Stimulated activated CD8-positive, alpha-beta memory T cell treated with anti-CD3 and anti-CD28 coated beads, Interleukin-7, amount 100 ng/mL, for 4 hours (primary cell): ENCODE results near the gene MEGF9.
"Not testable (repeated sequence)": the region's sequence is repeated elsewhere in the genome, so short reads cannot be mapped to it uniquely, and the experiment has no call there.

ENCODE experiments used
- DNase-seq, 2 donors: peaks; one replicate each; pipeline ENCODE4 v3.0.0-alpha.2; 2020; ENCODE audit warnings: low read depth in 2 of 2

MEGF9 gene

GRCh38 chr9:120714088-120714845 is at the start of gene MEGF9:
Gene MEGF9 (minus strand): TSS chr9:120714470. CDS start chr9:120714358, 112 bp downstream.
- DNase-seq, result peak; percentile 94 to 96

GRCh38 chr9:120761006-120761405 is 46.7 kb upstream of the MEGF9 start:
- no peak for DNase-seq

GRCh38 chr9:120759755-120760400 is 45.6 kb upstream of the MEGF9 start:
- no peak for DNase-seq

- DNase-seq, result no peak
These were observed 44.3 kb upstream of the MEGF9 start for GRCh38 chr9:120758544-120758943.

- DNase-seq, result no peak
These were observed 43.0 kb upstream of the MEGF9 start for GRCh38 chr9:120757026-120757913.

- DNase-seq, result no peak
These were observed 42.3 kb upstream of the MEGF9 start for GRCh38 chr9:120756531-120756930.

GRCh38 chr9:120755810-120756434 is 41.7 kb upstream of the MEGF9 start:
- DNase-seq, result peak; percentile 17 to 37

- DNase-seq, result no peak
These were observed 40.8 kb upstream of the MEGF9 start for GRCh38 chr9:120755044-120755443.

GRCh38 chr9:120750421-120750820 is 36.2 kb upstream of the MEGF9 start:
- no peak for DNase-seq

- not testable (repeated sequence) for DNase-seq
These were observed 32.1 kb upstream of the MEGF9 start for GRCh38 chr9:120746366-120746765.

GRCh38 chr9:120745278-120745677 is 31.0 kb upstream of the MEGF9 start:
- no peak for DNase-seq

GRCh38 chr9:120742951-120743416 is 28.7 kb upstream of the MEGF9 start:
- DNase-seq, result no peak

GRCh38 chr9:120741701-120742100 is 27.4 kb upstream of the MEGF9 start:
- DNase-seq, result no peak

GRCh38 chr9:120741191-120741590 is 26.9 kb upstream of the MEGF9 start:
- no peak for DNase-seq

GRCh38 chr9:120740132-120740531 is 25.9 kb upstream of the MEGF9 start:
- DNase-seq, result no peak

- DNase-seq, result no peak
These were observed 23.3 kb upstream of the MEGF9 start for GRCh38 chr9:120737416-120738165.

- no peak for DNase-seq
These were observed 22.6 kb upstream of the MEGF9 start for GRCh38 chr9:120736881-120737280.

- DNase-seq, result no peak
These were observed 21.3 kb upstream of the MEGF9 start for GRCh38 chr9:120735415-120736126.

GRCh38 chr9:120734607-120735410 is 20.5 kb upstream of the MEGF9 start:
- no peak for DNase-seq
